H9 (cell line): ENCODE measurements around the gene FAM219B. TPM values are rescaled to one million over a fixed set of nuclear protein-coding genes. Genes with fewer than 3 reads are reported as not detected.

Source experiments
- DNase-seq: peaks from one replicate; pipeline ENCODE4 v3.0.0-alpha.2; 2017
- H2AFZ ChIP-seq: one replicate; pipeline ENCODE4 v1.6.1; 2013; ENCODE audit warnings: mild to moderate bottlenecking, low read length, control low read depth, moderate library complexity
- H2AK5ac ChIP-seq: 2 replicates; pipeline ENCODE4 v1.6.1; 2013; ENCODE audit warnings: low read length, control low read depth, mixed read lengths; ENCODE audit not compliant: insufficient read length
- H2BK120ac ChIP-seq: one replicate; pipeline ENCODE4 v1.6.1; 2013; ENCODE audit warnings: low read depth, mild to moderate bottlenecking, low read length, control low read depth, inconsistent platforms; ENCODE audit not compliant: poor library complexity, severe bottlenecking
- H2BK12ac ChIP-seq: 2 replicates; pipeline ENCODE4 v1.6.1; 2013; ENCODE audit warnings: low read length, control low read depth, mixed read lengths, low read depth; ENCODE audit not compliant: insufficient read length
- H2BK15ac ChIP-seq: 2 replicates; pipeline ENCODE4 v1.6.1; 2013; ENCODE audit warnings: low read depth, low read length, control low read depth
- H2BK20ac ChIP-seq: one replicate; pipeline ENCODE4 v1.6.1; 2013; ENCODE audit warnings: low read depth, mild to moderate bottlenecking, low read length, control low read depth, inconsistent platforms; ENCODE audit not compliant: poor library complexity, severe bottlenecking
- H2BK5ac ChIP-seq: 2 replicates; pipeline ENCODE4 v1.6.1; 2013; ENCODE audit warnings: low read length, control low read depth, mixed read lengths; ENCODE audit not compliant: insufficient read length
- H3K14ac ChIP-seq: 2 replicates; pipeline ENCODE4 v1.6.1; 2013; ENCODE audit warnings: low read length, control low read depth; ENCODE audit not compliant: insufficient read depth
- H3K18ac ChIP-seq: 2 replicates; pipeline ENCODE4 v1.6.1; 2013; ENCODE audit warnings: low read depth, mild to moderate bottlenecking, mixed read lengths, low read length, control low read depth; ENCODE audit not compliant: insufficient read length
- H3K23ac ChIP-seq: 2 replicates; pipeline ENCODE4 v1.6.1; 2013; ENCODE audit warnings: low read length, control low read depth, mixed read lengths, low read depth; ENCODE audit not compliant: insufficient read length
- H3K23me2 ChIP-seq: 2 replicates; pipeline ENCODE4 v1.6.1; 2013; ENCODE audit warnings: low read depth, mild to moderate bottlenecking, mixed read lengths, low read length, control low read depth; ENCODE audit not compliant: insufficient read length, poor library complexity, severe bottlenecking
- H3K27ac ChIP-seq: 2 replicates; pipeline ENCODE4 v1.5.1; 2013; ENCODE audit warnings: low read length, control low read depth, mixed read lengths, low read depth; ENCODE audit not compliant: insufficient read length
- H3K27me3 ChIP-seq: 2 replicates; pipeline ENCODE4 v1.6.1; 2013; ENCODE audit warnings: low read length, control low read depth, inconsistent platforms; ENCODE audit not compliant: insufficient read depth
- H3K4ac ChIP-seq: 2 replicates; pipeline ENCODE4 v1.6.1; 2013; ENCODE audit warnings: low read depth, mild to moderate bottlenecking, control low read depth, inconsistent platforms, low read length, moderate library complexity
- H3K4me1 ChIP-seq: 2 replicates; pipeline ENCODE4 v1.6.1; 2013; ENCODE audit warnings: low read length, control low read depth, inconsistent platforms; ENCODE audit not compliant: insufficient read depth
- H3K4me2 ChIP-seq: 2 replicates; pipeline ENCODE4 v1.6.1; 2013; ENCODE audit warnings: low read length, control low read depth, mixed read lengths; ENCODE audit not compliant: insufficient read length, insufficient read depth
- H3K56ac ChIP-seq: 2 replicates; pipeline ENCODE4 v1.6.1; 2013; ENCODE audit warnings: low read depth, mild to moderate bottlenecking, mixed read lengths, low read length, control low read depth; ENCODE audit not compliant: insufficient read length
- H3K79me1 ChIP-seq: 2 replicates; pipeline ENCODE4 v1.6.1; 2013; ENCODE audit warnings: low read depth, mild to moderate bottlenecking, moderate library complexity, low read length, control low read depth, inconsistent platforms; ENCODE audit not compliant: insufficient read depth, poor library complexity, severe bottlenecking
- H3K79me2 ChIP-seq: 2 replicates; pipeline ENCODE4 v1.6.1; 2013; ENCODE audit warnings: low read length, control low read depth, inconsistent platforms; ENCODE audit not compliant: insufficient read depth
- H3K9ac ChIP-seq: 2 replicates; pipeline ENCODE4 v1.6.1; 2013; ENCODE audit warnings: low read length, control low read depth, mixed read lengths; ENCODE audit not compliant: insufficient read length; ENCODE audit errors: extremely low read depth
- H3K9me3 ChIP-seq: one replicate; pipeline ENCODE4 v1.6.1; 2013; ENCODE audit warnings: low read depth, low read length, inconsistent platforms; ENCODE audit not compliant: control insufficient read depth
- H3T11ph ChIP-seq: one replicate; pipeline ENCODE4 v1.6.1; 2013; ENCODE audit warnings: mild to moderate bottlenecking, low read length, control low read depth, inconsistent platforms
- H4K20me1 ChIP-seq: one replicate; pipeline ENCODE4 v1.6.1; 2013; ENCODE audit not compliant: control insufficient read depth, insufficient read length, insufficient read depth
- H4K5ac ChIP-seq: 2 replicates; pipeline ENCODE4 v1.6.1; 2013; ENCODE audit warnings: low read depth, mild to moderate bottlenecking, mixed read lengths, low read length, control low read depth; ENCODE audit not compliant: insufficient read length
- H4K8ac ChIP-seq: replicated peaks from 2 replicates; pipeline ENCODE4 v1.6.1; 2013; ENCODE audit warnings: low read length, control low read depth, mixed read lengths, low read depth; ENCODE audit not compliant: insufficient read length
- H4K91ac ChIP-seq: 2 replicates; pipeline ENCODE4 v1.6.1; 2013; ENCODE audit warnings: low read depth, mild to moderate bottlenecking, moderate library complexity, mixed read lengths, low read length, control low read depth; ENCODE audit not compliant: insufficient read length
- H3K27ac Mint-ChIP-seq, 3 experiments: 2 replicates in 2 of 3; 3 replicates in 1 of 3; pipeline ENCODE4 v1.8.0; 2020 to 2021; ENCODE audit warnings: mixed read lengths in 3 of 3, mild to moderate bottlenecking in 1 of 3, moderate library complexity in 1 of 3
- H3K27me3 Mint-ChIP-seq: 2 replicates; pipeline ENCODE4 v1.8.0; 2021; ENCODE audit warnings: low read depth, mild to moderate bottlenecking, moderate library complexity, mixed read lengths
- H3K36me3 Mint-ChIP-seq, 3 experiments: 2 replicates in 2 of 3; 3 replicates in 1 of 3; pipeline ENCODE4 v1.8.0; 2020 to 2021; ENCODE audit warnings: low read depth in 3 of 3, mixed read lengths in 3 of 3; ENCODE audit not compliant: insufficient read depth in 1 of 3
- H3K4me1 Mint-ChIP-seq, 2 experiments: 2 replicates each; pipeline ENCODE4 v1.8.0; 2020; ENCODE audit warnings: mixed read lengths in 2 of 2
- H3K4me3 Mint-ChIP-seq, 2 experiments: 2 replicates in 1 of 2; 3 replicates in 1 of 2; pipeline ENCODE4 v1.8.0; 2020 to 2021; ENCODE audit warnings: mild to moderate bottlenecking in 2 of 2, mixed read lengths in 2 of 2, moderate library complexity in 1 of 2
- H3K9me3 Mint-ChIP-seq, 2 experiments: 2 replicates in 1 of 2; 3 replicates in 1 of 2; pipeline ENCODE4 v1.8.0; 2020; ENCODE audit warnings: mild to moderate bottlenecking in 2 of 2, mixed read lengths in 2 of 2, moderate library complexity in 1 of 2
- CTCF ChIP-seq: fragments of 200-600 bp; sonication (generic); conservative IDR thresholded peaks from 3 replicates; pipeline ENCODE4 v1.8.0; 2021; ENCODE audit warnings: antibody characterized with exemption, mild to moderate bottlenecking
- WGBS: extraction: QIAGEN DNeasy Blood & Tissue Kit; methylation state at CpG from one replicate; pipeline ENCODE4 v1.1.7; 2013; ENCODE audit warnings: missing lambda C conversion rate, low lambda C conversion rate, mixed read lengths; ENCODE audit not compliant: insufficient read length; ENCODE audit errors: extremely low coverage; 5-methylcytosine and 5-hydroxymethylcytosine counted together
- total RNA-seq: library from RNA; stranded (reverse); gene quantifications from 2 replicates; pipeline ENCODE4 v1.2.1, GENCODE V29; 2021

Gene FAM219B
- total RNA-seq, 1 experiment from 2014 or later, result 60.3 TPM

DNA sequence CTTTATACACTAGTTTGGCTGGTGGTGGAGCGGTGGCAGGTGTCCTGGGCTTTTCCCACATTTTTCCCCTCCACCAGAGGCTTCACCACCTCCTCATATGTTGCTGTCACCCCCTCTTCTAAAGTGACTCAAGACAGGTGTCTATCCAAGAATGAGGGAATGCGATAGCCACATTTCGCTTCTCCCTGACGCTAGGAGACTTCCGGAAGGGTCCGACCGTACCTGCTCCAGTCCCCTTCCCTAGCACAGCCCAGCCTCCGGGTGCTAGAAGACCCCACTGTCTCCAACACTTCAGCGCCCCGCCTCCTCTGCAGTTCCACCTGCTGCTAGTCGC, 34.0 kb downstream of the FAM219B start:
- peak overlapping the region; percentile 89 to 92 for H3K4me3 Mint-ChIP-seq
- no peak for DNase-seq
- Histone ChIP-seq H3K14ac (no peak overlapping the region), H4K91ac (no peak overlapping the region), H2BK15ac (no peak overlapping the region), H3K9ac (peak overlapping the region; percentile 39), H3K27me3 (no peaks in the 10 kb centered on the region), H2AFZ (no peak overlapping the region), H3K56ac (no peak overlapping the region), H3K18ac (no peak overlapping the region), H3K4me2 (peak overlapping the region; percentile 83), H2BK120ac (no peak overlapping the region), H4K20me1 (no peaks in the 10 kb centered on the region), H3K79me2 (peaks cover 11% of the 10 kb centered on the region; the same call in 1 of the 2 replicates), H3K79me1 (peaks cover 2% of the 10 kb centered on the region), H2BK12ac (no peak overlapping the region), H4K5ac (no peak overlapping the region), H4K8ac (no peak overlapping the region), H3K27ac (no peak overlapping the region), H2AK5ac (no peak overlapping the region), H3K4me1 (no peaks in the 10 kb centered on the region), H3K4ac (no peak overlapping the region), H2BK20ac (no peak overlapping the region), H3T11ph (no peak overlapping the region), H3K9me3 (no peaks in the 10 kb centered on the region), H2BK5ac (no peak overlapping the region), H3K23me2 (peaks cover 12% of the 10 kb centered on the region), H3K23ac (no peak overlapping the region)
- TF ChIP-seq CTCF, result no peak
- no CpG with 5 or more reads among the region's 11 CpGs for WGBS
- peaks cover 4% of the 10 kb centered on the region in 2 experiments; a peak in 3 of 5 replicates for H3K9me3 Mint-ChIP-seq
- H3K36me3 Mint-ChIP-seq, result peaks cover 8 to 24% (median 10%) of the 10 kb centered on the region in 3 experiments
- peaks cover 14 to 17% of the 10 kb centered on the region in 2 experiments for H3K4me1 Mint-ChIP-seq
- peaks cover 2% of the 10 kb centered on the region; the same call in 1 of the 2 replicates for H3K27me3 Mint-ChIP-seq
- H3K27ac Mint-ChIP-seq, result peak overlapping the region; percentile 15 to 98 (median 79); a peak in 6 of 7 replicates
